ENCODE results near the gene KHDC4.
"Not testable (repeated sequence)": the region's sequence is repeated elsewhere in the genome, so short reads cannot be mapped to it uniquely, and the experiment has no call there.

The KHDC4 gene

DNA sequence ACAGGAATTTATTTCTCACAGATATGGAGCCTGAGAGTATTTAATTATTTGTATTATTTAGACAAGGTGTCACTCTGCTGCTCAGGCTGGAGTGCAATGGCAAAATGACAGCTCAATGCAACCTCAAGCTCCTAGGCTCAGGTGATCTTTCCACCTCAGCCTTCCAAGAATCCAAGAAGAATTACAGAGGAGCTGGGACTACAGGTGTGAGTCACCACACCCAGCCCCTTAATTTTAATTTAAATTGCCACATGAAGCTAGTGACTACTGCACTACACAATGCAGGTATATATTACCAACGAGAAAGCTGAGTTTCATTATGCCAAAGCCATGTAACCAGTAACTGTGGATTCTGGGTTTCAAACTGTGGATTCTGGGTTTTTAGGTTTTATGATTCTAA lies 2.1 kb downstream of the KHDC4 start:
- H3K4me3 ChIP-seq (ENCODE audit: low read depth, low read length): no peak overlapping the region
- TF ChIP-seq, protein P1, sequence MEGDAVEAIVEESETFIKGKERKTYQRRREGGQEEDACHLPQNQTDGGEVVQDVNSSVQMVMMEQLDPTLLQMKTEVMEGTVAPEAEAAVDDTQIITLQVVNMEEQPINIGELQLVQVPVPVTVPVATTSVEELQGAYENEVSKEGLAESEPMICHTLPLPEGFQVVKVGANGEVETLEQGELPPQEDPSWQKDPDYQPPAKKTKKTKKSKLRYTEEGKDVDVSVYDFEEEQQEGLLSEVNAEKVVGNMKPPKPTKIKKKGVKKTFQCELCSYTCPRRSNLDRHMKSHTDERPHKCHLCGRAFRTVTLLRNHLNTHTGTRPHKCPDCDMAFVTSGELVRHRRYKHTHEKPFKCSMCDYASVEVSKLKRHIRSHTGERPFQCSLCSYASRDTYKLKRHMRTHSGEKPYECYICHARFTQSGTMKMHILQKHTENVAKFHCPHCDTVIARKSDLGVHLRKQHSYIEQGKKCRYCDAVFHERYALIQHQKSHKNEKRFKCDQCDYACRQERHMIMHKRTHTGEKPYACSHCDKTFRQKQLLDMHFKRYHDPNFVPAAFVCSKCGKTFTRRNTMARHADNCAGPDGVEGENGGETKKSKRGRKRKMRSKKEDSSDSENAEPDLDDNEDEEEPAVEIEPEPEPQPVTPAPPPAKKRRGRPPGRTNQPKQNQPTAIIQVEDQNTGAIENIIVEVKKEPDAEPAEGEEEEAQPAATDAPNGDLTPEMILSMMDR (IDR thresholded peaks at IDR 0.05; ENCODE audit: control insufficient read depth, extremely low read depth, insufficient read depth): no peak
- DNase-seq (ENCODE audit: low read depth): no peak

DNA sequence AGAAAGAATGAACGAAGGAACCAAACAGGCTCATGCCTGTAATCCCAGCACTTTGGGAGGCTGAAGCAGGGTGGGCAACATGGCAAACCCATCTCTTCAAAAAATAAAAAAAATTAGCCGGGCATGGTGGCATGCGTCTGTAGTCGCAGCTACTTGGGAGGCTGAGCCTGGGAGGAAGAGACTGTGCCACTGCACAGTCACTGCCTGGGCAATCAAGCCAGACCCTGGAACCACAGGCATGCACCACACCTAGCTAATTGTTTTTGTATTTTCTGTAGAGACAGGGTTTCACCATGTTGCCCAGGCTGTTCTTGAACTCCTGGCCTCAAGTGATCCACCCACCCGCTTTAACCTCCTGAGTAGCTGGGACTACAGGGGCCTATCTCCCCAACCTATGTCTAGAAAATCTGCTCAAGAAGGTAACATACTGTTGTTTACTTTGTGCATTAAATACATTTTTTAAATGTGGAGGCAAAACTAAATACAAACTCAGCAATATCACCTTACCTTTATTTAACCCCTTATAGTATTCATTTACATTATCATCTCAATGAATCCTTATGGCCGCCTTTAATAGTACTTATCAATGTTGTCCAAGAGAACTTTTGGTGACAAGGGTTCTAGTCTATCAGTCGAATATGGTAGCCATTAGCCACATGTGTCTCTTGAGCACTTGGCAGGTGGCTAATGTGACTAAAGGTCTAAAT lies 2.7 kb downstream of the KHDC4 start:
- no peak overlapping the region for H3K4me3 ChIP-seq (ENCODE audit: low read depth, low read length)
- TF ChIP-seq, protein P1 (IDR thresholded peaks at IDR 0.05; ENCODE audit: control insufficient read depth, extremely low read depth, insufficient read depth): no peak
- DNase-seq (ENCODE audit: low read depth): no peak

DNA sequence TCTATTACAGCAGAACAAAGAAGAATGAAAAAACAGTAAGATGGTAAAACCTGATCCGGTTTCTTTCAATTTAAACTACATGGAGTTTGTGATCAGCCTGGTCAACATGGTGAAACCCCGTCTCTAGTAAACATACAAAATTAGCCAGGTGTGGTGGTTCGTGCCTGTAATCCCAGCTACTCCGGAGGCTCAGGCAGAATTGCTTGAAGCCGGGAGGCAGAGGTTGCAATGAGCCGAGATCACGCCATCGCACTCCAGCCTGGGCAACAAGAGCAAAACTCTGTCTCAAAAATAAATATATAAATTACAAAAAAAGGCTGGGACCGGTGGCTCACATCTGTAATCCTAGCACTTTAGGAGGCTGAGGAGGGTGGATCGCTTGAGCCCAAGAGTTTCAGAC lies 3.5 kb downstream of the KHDC4 start:
- not testable (repeated sequence) for DNase-seq (ENCODE audit: low read depth); H3K4me3 ChIP-seq (ENCODE audit: low read depth, low read length)

- TF ChIP-seq, protein P1 (IDR thresholded peaks at IDR 0.05; ENCODE audit: control insufficient read depth, extremely low read depth, insufficient read depth): no peak
- DNase-seq (ENCODE audit: low read depth): no peak
- no peak overlapping the region for H3K4me3 ChIP-seq (ENCODE audit: low read depth, low read length)
These were observed 5.2 kb downstream of the KHDC4 start for GRCh38 chr1:155929057-155929456.

- TF ChIP-seq, protein P1 (IDR thresholded peaks at IDR 0.05; ENCODE audit: control insufficient read depth, extremely low read depth, insufficient read depth): no peak
- DNase-seq (ENCODE audit: low read depth): no peak
- H3K4me3 ChIP-seq (ENCODE audit: low read depth, low read length): no peak overlapping the region
These were observed 8.7 kb downstream of the KHDC4 start for GRCh38 chr1:155925506-155925905.

GRCh38 chr1:155920717-155921116 lies 13.5 kb downstream of the KHDC4 start:
- TF ChIP-seq, protein P1 (IDR thresholded peaks at IDR 0.05; ENCODE audit: control insufficient read depth, extremely low read depth, insufficient read depth): no peak
- H3K4me3 ChIP-seq (ENCODE audit: low read depth, low read length): no peak overlapping the region
- no peak for DNase-seq (ENCODE audit: low read depth)

GRCh38 chr1:155919801-155920200 lies 14.4 kb downstream of the KHDC4 start:
- no peak for DNase-seq (ENCODE audit: low read depth)
- TF ChIP-seq, protein P1 (IDR thresholded peaks at IDR 0.05; ENCODE audit: control insufficient read depth, extremely low read depth, insufficient read depth): no peak
- no peak overlapping the region for H3K4me3 ChIP-seq (ENCODE audit: low read depth, low read length)

Data from LNCaP clone FGC (cell line).